H9 (cell line): ENCODE results near the gene KCTD5. TPM values are rescaled to one million over a fixed set of nuclear protein-coding genes. Genes with fewer than 3 reads are reported as not detected.
"Not testable (repeated sequence)": the region's sequence is repeated elsewhere in the genome, so short reads cannot be mapped to it uniquely, and the experiment has no call there.

Experiments
- DNase-seq: peaks from one replicate; pipeline ENCODE4 v3.0.0-alpha.2; 2017
- H2AFZ ChIP-seq: one replicate; pipeline ENCODE4 v1.6.1; 2013; ENCODE audit warnings: mild to moderate bottlenecking, low read length, control low read depth, moderate library complexity
- H2AK5ac ChIP-seq: 2 replicates; pipeline ENCODE4 v1.6.1; 2013; ENCODE audit warnings: low read length, control low read depth, mixed read lengths; ENCODE audit not compliant: insufficient read length
- H2BK120ac ChIP-seq: one replicate; pipeline ENCODE4 v1.6.1; 2013; ENCODE audit warnings: low read depth, mild to moderate bottlenecking, low read length, control low read depth, inconsistent platforms; ENCODE audit not compliant: poor library complexity, severe bottlenecking
- H2BK12ac ChIP-seq: 2 replicates; pipeline ENCODE4 v1.6.1; 2013; ENCODE audit warnings: low read length, control low read depth, mixed read lengths, low read depth; ENCODE audit not compliant: insufficient read length
- H2BK15ac ChIP-seq: 2 replicates; pipeline ENCODE4 v1.6.1; 2013; ENCODE audit warnings: low read depth, low read length, control low read depth
- H2BK20ac ChIP-seq: one replicate; pipeline ENCODE4 v1.6.1; 2013; ENCODE audit warnings: low read depth, mild to moderate bottlenecking, low read length, control low read depth, inconsistent platforms; ENCODE audit not compliant: poor library complexity, severe bottlenecking
- H2BK5ac ChIP-seq: 2 replicates; pipeline ENCODE4 v1.6.1; 2013; ENCODE audit warnings: low read length, control low read depth, mixed read lengths; ENCODE audit not compliant: insufficient read length
- H3K14ac ChIP-seq: 2 replicates; pipeline ENCODE4 v1.6.1; 2013; ENCODE audit warnings: low read length, control low read depth; ENCODE audit not compliant: insufficient read depth
- H3K18ac ChIP-seq: 2 replicates; pipeline ENCODE4 v1.6.1; 2013; ENCODE audit warnings: low read depth, mild to moderate bottlenecking, mixed read lengths, low read length, control low read depth; ENCODE audit not compliant: insufficient read length
- H3K23ac ChIP-seq: 2 replicates; pipeline ENCODE4 v1.6.1; 2013; ENCODE audit warnings: low read length, control low read depth, mixed read lengths, low read depth; ENCODE audit not compliant: insufficient read length
- H3K23me2 ChIP-seq: 2 replicates; pipeline ENCODE4 v1.6.1; 2013; ENCODE audit warnings: low read depth, mild to moderate bottlenecking, mixed read lengths, low read length, control low read depth; ENCODE audit not compliant: insufficient read length, poor library complexity, severe bottlenecking
- H3K27ac ChIP-seq: 2 replicates; pipeline ENCODE4 v1.5.1; 2013; ENCODE audit warnings: low read length, control low read depth, mixed read lengths, low read depth; ENCODE audit not compliant: insufficient read length
- H3K27me3 ChIP-seq: 2 replicates; pipeline ENCODE4 v1.6.1; 2013; ENCODE audit warnings: low read length, control low read depth, inconsistent platforms; ENCODE audit not compliant: insufficient read depth
- H3K4ac ChIP-seq: 2 replicates; pipeline ENCODE4 v1.6.1; 2013; ENCODE audit warnings: low read depth, mild to moderate bottlenecking, control low read depth, inconsistent platforms, low read length, moderate library complexity
- H3K4me1 ChIP-seq: 2 replicates; pipeline ENCODE4 v1.6.1; 2013; ENCODE audit warnings: low read length, control low read depth, inconsistent platforms; ENCODE audit not compliant: insufficient read depth
- H3K4me2 ChIP-seq: 2 replicates; pipeline ENCODE4 v1.6.1; 2013; ENCODE audit warnings: low read length, control low read depth, mixed read lengths; ENCODE audit not compliant: insufficient read length, insufficient read depth
- H3K56ac ChIP-seq: 2 replicates; pipeline ENCODE4 v1.6.1; 2013; ENCODE audit warnings: low read depth, mild to moderate bottlenecking, mixed read lengths, low read length, control low read depth; ENCODE audit not compliant: insufficient read length
- H3K79me1 ChIP-seq: 2 replicates; pipeline ENCODE4 v1.6.1; 2013; ENCODE audit warnings: low read depth, mild to moderate bottlenecking, moderate library complexity, low read length, control low read depth, inconsistent platforms; ENCODE audit not compliant: insufficient read depth, poor library complexity, severe bottlenecking
- H3K79me2 ChIP-seq: 2 replicates; pipeline ENCODE4 v1.6.1; 2013; ENCODE audit warnings: low read length, control low read depth, inconsistent platforms; ENCODE audit not compliant: insufficient read depth
- H3K9ac ChIP-seq: 2 replicates; pipeline ENCODE4 v1.6.1; 2013; ENCODE audit warnings: low read length, control low read depth, mixed read lengths; ENCODE audit not compliant: insufficient read length; ENCODE audit errors: extremely low read depth
- H3K9me3 ChIP-seq: one replicate; pipeline ENCODE4 v1.6.1; 2013; ENCODE audit warnings: low read depth, low read length, inconsistent platforms; ENCODE audit not compliant: control insufficient read depth
- H3T11ph ChIP-seq: one replicate; pipeline ENCODE4 v1.6.1; 2013; ENCODE audit warnings: mild to moderate bottlenecking, low read length, control low read depth, inconsistent platforms
- H4K20me1 ChIP-seq: one replicate; pipeline ENCODE4 v1.6.1; 2013; ENCODE audit not compliant: control insufficient read depth, insufficient read length, insufficient read depth
- H4K5ac ChIP-seq: 2 replicates; pipeline ENCODE4 v1.6.1; 2013; ENCODE audit warnings: low read depth, mild to moderate bottlenecking, mixed read lengths, low read length, control low read depth; ENCODE audit not compliant: insufficient read length
- H4K8ac ChIP-seq: replicated peaks from 2 replicates; pipeline ENCODE4 v1.6.1; 2013; ENCODE audit warnings: low read length, control low read depth, mixed read lengths, low read depth; ENCODE audit not compliant: insufficient read length
- H4K91ac ChIP-seq: 2 replicates; pipeline ENCODE4 v1.6.1; 2013; ENCODE audit warnings: low read depth, mild to moderate bottlenecking, moderate library complexity, mixed read lengths, low read length, control low read depth; ENCODE audit not compliant: insufficient read length
- H3K27ac Mint-ChIP-seq, 3 experiments: 2 replicates in 2 of 3; 3 replicates in 1 of 3; pipeline ENCODE4 v1.8.0; 2020 to 2021; ENCODE audit warnings: mixed read lengths in 3 of 3, mild to moderate bottlenecking in 1 of 3, moderate library complexity in 1 of 3
- H3K27me3 Mint-ChIP-seq: 2 replicates; pipeline ENCODE4 v1.8.0; 2021; ENCODE audit warnings: low read depth, mild to moderate bottlenecking, moderate library complexity, mixed read lengths
- H3K36me3 Mint-ChIP-seq, 3 experiments: 2 replicates in 2 of 3; 3 replicates in 1 of 3; pipeline ENCODE4 v1.8.0; 2020 to 2021; ENCODE audit warnings: low read depth in 3 of 3, mixed read lengths in 3 of 3; ENCODE audit not compliant: insufficient read depth in 1 of 3
- H3K4me1 Mint-ChIP-seq, 2 experiments: 2 replicates each; pipeline ENCODE4 v1.8.0; 2020; ENCODE audit warnings: mixed read lengths in 2 of 2
- H3K4me3 Mint-ChIP-seq, 2 experiments: 2 replicates in 1 of 2; 3 replicates in 1 of 2; pipeline ENCODE4 v1.8.0; 2020 to 2021; ENCODE audit warnings: mild to moderate bottlenecking in 2 of 2, mixed read lengths in 2 of 2, moderate library complexity in 1 of 2
- H3K9me3 Mint-ChIP-seq, 2 experiments: 2 replicates in 1 of 2; 3 replicates in 1 of 2; pipeline ENCODE4 v1.8.0; 2020; ENCODE audit warnings: mild to moderate bottlenecking in 2 of 2, mixed read lengths in 2 of 2, moderate library complexity in 1 of 2
- WGBS: extraction: QIAGEN DNeasy Blood & Tissue Kit; methylation state at CpG from one replicate; pipeline ENCODE4 v1.1.7; 2013; ENCODE audit warnings: missing lambda C conversion rate, low lambda C conversion rate, mixed read lengths; ENCODE audit not compliant: insufficient read length; ENCODE audit errors: extremely low coverage; 5-methylcytosine and 5-hydroxymethylcytosine counted together
- total RNA-seq: library from RNA; stranded (reverse); gene quantifications from 2 replicates; pipeline ENCODE4 v1.2.1, GENCODE V29; 2021

Gene KCTD5
- total RNA-seq, 1 experiment from 2014 or later, result 39.9 TPM

- H3K27ac ChIP-seq, H3K27me3 ChIP-seq, H2AK5ac ChIP-seq, H4K5ac ChIP-seq, H4K20me1 ChIP-seq, H2BK5ac ChIP-seq, H3K4me3 Mint-ChIP-seq, H2BK20ac ChIP-seq, H3K18ac ChIP-seq, DNase-seq, H3K79me1 ChIP-seq, H3K56ac ChIP-seq, H3K79me2 ChIP-seq, H3K27ac Mint-ChIP-seq, H3K9me3 ChIP-seq, H2AFZ ChIP-seq, H3K4me2 ChIP-seq, H2BK120ac ChIP-seq, H3K4me1 ChIP-seq, H3T11ph ChIP-seq, H3K14ac ChIP-seq, H3K27me3 Mint-ChIP-seq, H3K23ac ChIP-seq, H3K23me2 ChIP-seq, H4K91ac ChIP-seq, H3K9me3 Mint-ChIP-seq, H2BK15ac ChIP-seq, H3K9ac ChIP-seq, H3K4ac ChIP-seq, H3K36me3 Mint-ChIP-seq, H2BK12ac ChIP-seq, H4K8ac ChIP-seq: not testable (repeated sequence)
- peaks cover 12 to 22% of the 10 kb centered on the region in 2 experiments for H3K4me1 Mint-ChIP-seq
- no CpG with 5 or more reads among the region's 10 CpGs for WGBS
Measured at GRCh38 chr16:2669587-2669986, 12.7 kb upstream of the KCTD5 start.
